SK-N-SH treated with all-trans-retinoic acid at 6 μM for 48 hours (cell line): ENCODE measurements around the gene CACNA1A.

Source experiments
- ATAC-seq: fragments of 200-7000 bp; cut with Tn5 transposase; 3 replicates; pipeline ENCODE4 v1.9.1; 2020; ENCODE audit warnings: mild to moderate bottlenecking, moderate library complexity
- BACH2 ChIP-seq: fragments of 250-450 bp; sonication (Bioruptor Pico); IDR thresholded peaks from 2 replicates; pipeline ENCODE4 v1.9.0; 2021; ENCODE audit warnings: mild to moderate bottlenecking, borderline replicate concordance
- ESRRG ChIP-seq: fragments of 250-450 bp; sonication (Bioruptor Pico); IDR thresholded peaks from 2 replicates; pipeline ENCODE4 v1.6.1; 2021; ENCODE audit warnings: mild to moderate bottlenecking
- GLIS3 ChIP-seq: fragments of 250-450 bp; sonication (Bioruptor Pico); IDR thresholded peaks from 2 replicates; pipeline ENCODE4 v1.5.0; 2020; ENCODE audit warnings: mild to moderate bottlenecking, moderate library complexity
- OSR1 ChIP-seq: fragments of 250-450 bp; sonication (Bioruptor Pico); IDR thresholded peaks from 2 replicates; pipeline ENCODE4 v1.8.0; 2022; ENCODE audit warnings: moderate library complexity, mild to moderate bottlenecking, inconsistent platforms
- RARB ChIP-seq: fragments of 250-450 bp; sonication (Bioruptor Pico); IDR thresholded peaks from 2 replicates; pipeline ENCODE4 v1.8.0; 2021; ENCODE audit warnings: mild to moderate bottlenecking, moderate library complexity
- SNAI2 ChIP-seq: fragments of 250-450 bp; sonication (Bioruptor Pico); IDR thresholded peaks from 2 replicates; pipeline ENCODE4 v1.5.0; 2020; ENCODE audit warnings: mild to moderate bottlenecking, moderate library complexity
- TCF4 ChIP-seq: fragments of 250-450 bp; sonication (Bioruptor Pico); IDR thresholded peaks from 2 replicates; pipeline ENCODE4 v1.8.0; 2021; ENCODE audit warnings: mild to moderate bottlenecking, moderate library complexity, borderline replicate concordance
- TOX ChIP-seq: fragments of 250-450 bp; sonication (Bioruptor Pico); IDR thresholded peaks from 2 replicates; pipeline ENCODE4 v1.8.0; 2021; ENCODE audit warnings: mild to moderate bottlenecking, moderate library complexity, borderline replicate concordance
- TSHZ2 ChIP-seq: fragments of 250-450 bp; sonication (Bioruptor Pico); IDR thresholded peaks from 2 replicates; pipeline ENCODE4 v1.5.0; 2020; ENCODE audit warnings: mild to moderate bottlenecking, moderate library complexity
- ZC3H10 ChIP-seq: fragments of 250-450 bp; sonication (Bioruptor Pico); IDR thresholded peaks from 2 replicates; pipeline ENCODE4 v1.5.1; 2021; ENCODE audit warnings: mild to moderate bottlenecking, moderate library complexity
- ZFP3 ChIP-seq: fragments of 250-450 bp; sonication (Bioruptor Pico); IDR thresholded peaks from 2 replicates; pipeline ENCODE4 v1.5.0; 2020; ENCODE audit warnings: mild to moderate bottlenecking, moderate library complexity
- ZFP30 ChIP-seq: fragments of 450-650 bp; formaldehyde crosslinking; IDR thresholded peaks from 2 replicates; pipeline ENCODE4 v1.5.0; 2022; ENCODE audit warnings: mild to moderate bottlenecking, moderate library complexity
- ZNF565 ChIP-seq: fragments of 450-650 bp; formaldehyde crosslinking; conservative IDR thresholded peaks from 2 replicates; pipeline ENCODE4 v1.5.0; 2020; ENCODE audit warnings: low read depth, mild to moderate bottlenecking, moderate library complexity
- ZNF70 ChIP-seq: fragments of 450-650 bp; formaldehyde crosslinking; IDR thresholded peaks from 2 replicates; pipeline ENCODE4 v1.5.0; 2020; ENCODE audit warnings: mild to moderate bottlenecking, moderate library complexity
- ZNF8 ChIP-seq: fragments of 450-650 bp; formaldehyde crosslinking; IDR thresholded peaks from 2 replicates; pipeline ENCODE4 v1.5.0; 2020; ENCODE audit warnings: mild to moderate bottlenecking, moderate library complexity
- TF ChIP-seq, protein P1 (sequence below): fragments of 250-450 bp; sonication (Bioruptor Pico); IDR thresholded peaks from 2 replicates; pipeline ENCODE4 v1.8.0; 2021; ENCODE audit warnings: low read depth, mild to moderate bottlenecking, moderate library complexity, borderline replicate concordance
- TF ChIP-seq, protein P2 (sequence below): fragments of 250-450 bp; sonication (Bioruptor Pico); IDR thresholded peaks from 2 replicates; pipeline ENCODE4 v1.5.1; 2020; ENCODE audit warnings: low read depth, mild to moderate bottlenecking, moderate library complexity
- TF ChIP-seq, protein P3 (sequence below): fragments of 250-450 bp; sonication (Bioruptor Pico); IDR thresholded peaks from 2 replicates; pipeline ENCODE4 v1.5.1; 2021; ENCODE audit warnings: mild to moderate bottlenecking, moderate library complexity
- TF ChIP-seq, protein P4 (sequence below): fragments of 250-450 bp; sonication (Bioruptor Pico); IDR thresholded peaks from 2 replicates; pipeline ENCODE4 v1.8.0; 2020; ENCODE audit warnings: mild to moderate bottlenecking, moderate library complexity, borderline replicate concordance

The CACNA1A gene

DNA sequence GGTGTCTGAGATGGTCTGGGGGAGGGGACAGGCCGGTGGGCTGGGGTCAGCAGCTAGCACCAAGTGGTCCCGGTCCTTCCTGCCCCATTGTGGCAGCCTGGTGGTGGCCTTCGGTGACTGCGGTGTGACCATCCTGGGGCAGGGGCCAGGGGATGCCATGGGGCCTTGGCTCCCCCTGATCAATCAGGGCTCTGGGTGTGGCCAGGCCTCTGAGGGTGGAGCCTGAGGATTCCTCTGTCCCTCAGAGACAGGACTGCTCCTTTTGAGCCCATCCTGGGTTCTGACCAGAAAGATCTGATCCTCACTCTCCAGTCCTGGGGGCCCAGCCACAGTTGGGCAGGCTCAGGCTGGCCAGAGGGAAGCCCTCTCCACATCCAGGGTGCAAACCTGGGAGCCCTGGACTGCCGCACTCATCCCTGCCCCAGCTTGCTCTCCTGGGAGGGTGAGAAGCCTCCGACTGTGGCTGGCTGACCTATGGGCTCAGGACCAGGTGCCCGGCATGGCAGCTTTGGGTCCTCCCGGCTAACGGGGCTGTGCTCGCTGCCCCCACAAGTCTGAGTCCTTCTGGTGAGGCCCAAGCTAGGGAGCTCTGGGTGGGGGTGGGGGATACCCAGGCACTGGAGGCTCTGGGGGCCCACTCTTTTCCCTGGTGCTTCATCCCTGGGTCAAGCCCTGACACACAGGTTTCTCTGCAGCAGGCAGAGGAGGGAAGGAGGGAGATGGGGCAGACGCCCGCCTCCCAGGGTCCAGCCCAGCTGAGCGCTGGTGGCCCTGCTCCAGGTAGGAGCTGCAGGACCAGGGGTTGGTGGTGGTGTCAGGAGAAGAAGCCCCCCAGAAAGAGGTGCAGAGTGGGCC is 296.6 kb downstream of the CACNA1A start:
- TF ChIP-seq ZNF8 (CRISPR knock-in tag) (no peak), ZC3H10 (CRISPR knock-in tag) (no peak), ZNF565 (CRISPR knock-in tag) (no peak), TSHZ2 (CRISPR knock-in tag) (no peak), TCF4 (CRISPR knock-in tag) (no peak)
- TF ChIP-seq, protein P1, sequence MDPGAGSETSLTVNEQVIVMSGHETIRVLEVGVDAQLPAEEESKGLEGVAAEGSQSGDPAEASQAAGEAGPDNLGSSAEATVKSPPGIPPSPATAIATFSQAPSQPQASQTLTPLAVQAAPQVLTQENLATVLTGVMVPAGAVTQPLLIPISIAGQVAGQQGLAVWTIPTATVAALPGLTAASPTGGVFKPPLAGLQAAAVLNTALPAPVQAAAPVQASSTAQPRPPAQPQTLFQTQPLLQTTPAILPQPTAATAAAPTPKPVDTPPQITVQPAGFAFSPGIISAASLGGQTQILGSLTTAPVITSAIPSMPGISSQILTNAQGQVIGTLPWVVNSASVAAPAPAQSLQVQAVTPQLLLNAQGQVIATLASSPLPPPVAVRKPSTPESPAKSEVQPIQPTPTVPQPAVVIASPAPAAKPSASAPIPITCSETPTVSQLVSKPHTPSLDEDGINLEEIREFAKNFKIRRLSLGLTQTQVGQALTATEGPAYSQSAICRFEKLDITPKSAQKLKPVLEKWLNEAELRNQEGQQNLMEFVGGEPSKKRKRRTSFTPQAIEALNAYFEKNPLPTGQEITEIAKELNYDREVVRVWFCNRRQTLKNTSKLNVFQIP: no peak
- ATAC-seq: no peak

GRCh38 chr19:13208672-13209483 is 297.4 kb downstream of the CACNA1A start:
- TF ChIP-seq, protein P2, sequence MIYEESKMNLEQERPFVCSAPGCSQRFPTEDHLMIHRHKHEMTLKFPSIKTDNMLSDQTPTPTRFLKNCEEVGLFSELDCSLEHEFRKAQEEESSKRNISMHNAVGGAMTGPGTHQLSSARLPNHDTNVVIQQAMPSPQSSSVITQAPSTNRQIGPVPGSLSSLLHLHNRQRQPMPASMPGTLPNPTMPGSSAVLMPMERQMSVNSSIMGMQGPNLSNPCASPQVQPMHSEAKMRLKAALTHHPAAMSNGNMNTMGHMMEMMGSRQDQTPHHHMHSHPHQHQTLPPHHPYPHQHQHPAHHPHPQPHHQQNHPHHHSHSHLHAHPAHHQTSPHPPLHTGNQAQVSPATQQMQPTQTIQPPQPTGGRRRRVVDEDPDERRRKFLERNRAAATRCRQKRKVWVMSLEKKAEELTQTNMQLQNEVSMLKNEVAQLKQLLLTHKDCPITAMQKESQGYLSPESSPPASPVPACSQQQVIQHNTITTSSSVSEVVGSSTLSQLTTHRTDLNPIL: no peak
- TF ChIP-seq ZFP3 (CRISPR knock-in tag) (no peak), TOX (CRISPR knock-in tag) (no peak), ESRRG (CRISPR knock-in tag) (no peak), RARB (no peak), ZC3H10 (CRISPR knock-in tag) (no peak), SNAI2 (no peak), GLIS3 (CRISPR knock-in tag) (no peak), OSR1 (CRISPR knock-in tag) (no peak), ZNF565 (CRISPR knock-in tag) (no peak), TCF4 (CRISPR knock-in tag) (no peak), ZNF70 (no peak)
- TF ChIP-seq, protein P3, sequence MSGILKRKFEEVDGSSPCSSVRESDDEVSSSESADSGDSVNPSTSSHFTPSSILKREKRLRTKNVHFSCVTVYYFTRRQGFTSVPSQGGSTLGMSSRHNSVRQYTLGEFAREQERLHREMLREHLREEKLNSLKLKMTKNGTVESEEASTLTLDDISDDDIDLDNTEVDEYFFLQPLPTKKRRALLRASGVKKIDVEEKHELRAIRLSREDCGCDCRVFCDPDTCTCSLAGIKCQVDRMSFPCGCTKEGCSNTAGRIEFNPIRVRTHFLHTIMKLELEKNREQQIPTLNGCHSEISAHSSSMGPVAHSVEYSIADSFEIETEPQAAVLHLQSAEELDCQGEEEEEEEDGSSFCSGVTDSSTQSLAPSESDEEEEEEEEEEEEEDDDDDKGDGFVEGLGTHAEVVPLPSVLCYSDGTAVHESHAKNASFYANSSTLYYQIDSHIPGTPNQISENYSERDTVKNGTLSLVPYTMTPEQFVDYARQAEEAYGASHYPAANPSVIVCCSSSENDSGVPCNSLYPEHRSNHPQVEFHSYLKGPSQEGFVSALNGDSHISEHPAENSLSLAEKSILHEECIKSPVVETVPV (CRISPR knock-in tag): no peak
- TF ChIP-seq, protein P4, sequence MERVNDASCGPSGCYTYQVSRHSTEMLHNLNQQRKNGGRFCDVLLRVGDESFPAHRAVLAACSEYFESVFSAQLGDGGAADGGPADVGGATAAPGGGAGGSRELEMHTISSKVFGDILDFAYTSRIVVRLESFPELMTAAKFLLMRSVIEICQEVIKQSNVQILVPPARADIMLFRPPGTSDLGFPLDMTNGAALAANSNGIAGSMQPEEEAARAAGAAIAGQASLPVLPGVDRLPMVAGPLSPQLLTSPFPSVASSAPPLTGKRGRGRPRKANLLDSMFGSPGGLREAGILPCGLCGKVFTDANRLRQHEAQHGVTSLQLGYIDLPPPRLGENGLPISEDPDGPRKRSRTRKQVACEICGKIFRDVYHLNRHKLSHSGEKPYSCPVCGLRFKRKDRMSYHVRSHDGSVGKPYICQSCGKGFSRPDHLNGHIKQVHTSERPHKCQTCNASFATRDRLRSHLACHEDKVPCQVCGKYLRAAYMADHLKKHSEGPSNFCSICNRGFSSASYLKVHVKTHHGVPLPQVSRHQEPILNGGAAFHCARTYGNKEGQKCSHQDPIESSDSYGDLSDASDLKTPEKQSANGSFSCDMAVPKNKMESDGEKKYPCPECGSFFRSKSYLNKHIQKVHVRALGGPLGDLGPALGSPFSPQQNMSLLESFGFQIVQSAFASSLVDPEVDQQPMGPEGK (CRISPR knock-in tag): no peak
- no peak for ATAC-seq

- no peak for ATAC-seq
- no peak for TF ChIP-seq ZFP3 (CRISPR knock-in tag)
- no peak for TF ChIP-seq ZC3H10 (CRISPR knock-in tag)
- TF ChIP-seq ZNF8 (CRISPR knock-in tag): no peak
- no peak for TF ChIP-seq ZNF70
- TF ChIP-seq BACH2: no peak
- TF ChIP-seq, protein P3 (CRISPR knock-in tag): no peak
- TF ChIP-seq, protein P4 (CRISPR knock-in tag): no peak
- no peak for TF ChIP-seq ZFP30 (CRISPR knock-in tag)
- TF ChIP-seq ESRRG (CRISPR knock-in tag): no peak
- TF ChIP-seq TCF4 (CRISPR knock-in tag): no peak
Observed at GRCh38 chr19:13207846-13208671, 298.2 kb downstream of the CACNA1A start.
